AG04450 (cell line): ENCODE results near the gene PAPLN. TPM values are rescaled to one million over a fixed set of nuclear protein-coding genes. Genes with fewer than 3 reads are reported as not detected.
A peak's percentile ranks its signal among the peaks of the same experiment; 100 is the strongest.

Source experiments
- CTCF ChIA-PET: fragments of 300-600, 350-600 bp; formaldehyde crosslinking; extraction: SDS; loops from one replicate; lab custom pipeline; 2022; ENCODE audit warnings: antibody characterized with exemption, inconsistent platforms; lab: Charles Lee
- POLR2A ChIA-PET: fragments of 350-600 bp; formaldehyde crosslinking; extraction: SDS; loops from one replicate; lab custom pipeline; 2021; ENCODE audit warnings: antibody characterized with exemption, inconsistent platforms; lab: Yijun Ruan, JAX
- DNase-seq: peaks from one replicate; pipeline ENCODE4 v3.0.0-alpha.2; 2011; ENCODE audit warnings: low read depth, low spot score
- H3K27ac ChIP-seq: one replicate; pipeline ENCODE4 v1.5.1; 2012; ENCODE audit warnings: low read depth, low read length, control low read depth
- H3K27me3 ChIP-seq: one replicate; pipeline ENCODE4 v1.6.0; 2012; ENCODE audit warnings: low read length; ENCODE audit not compliant: control insufficient read depth, insufficient read depth
- H3K4me3 ChIP-seq: 2 replicates; pipeline ENCODE4 v1.5.1; 2011; ENCODE audit warnings: mild to moderate bottlenecking, low read depth, low read length, control low read depth
- H3K9me3 ChIP-seq: 2 replicates; pipeline ENCODE4 v1.5.1; 2012; ENCODE audit warnings: low read length; ENCODE audit not compliant: control insufficient read depth, insufficient read depth
- polyA plus RNA-seq: library from polyadenylated mRNA; depleted of rRNA; stranded (reverse); fragments of >200 nt; gene quantifications from 2 replicates; pipeline ENCODE4 v1.2.3, GENCODE V29; 2011
- TF ChIP-seq, protein P1 (sequence below): IDR thresholded peaks from 2 replicates; pipeline ENCODE4 v1.5.1; 2011; ENCODE audit warnings: low read depth, low read length, control low read depth, inconsistent platforms

The PAPLN gene
- polyA plus RNA-seq, 1 experiment: 3.1 TPM

GRCh38 chr14:73280903-73281302 is 43.6 kb downstream of the PAPLN start:
- H3K27ac ChIP-seq: no peak overlapping the region
- H3K4me3 ChIP-seq: no peak overlapping the region
- H3K9me3 ChIP-seq: no peaks in the 10 kb centered on the region
- no peaks in the 10 kb centered on the region for H3K27me3 ChIP-seq
- TF ChIP-seq, protein P1, sequence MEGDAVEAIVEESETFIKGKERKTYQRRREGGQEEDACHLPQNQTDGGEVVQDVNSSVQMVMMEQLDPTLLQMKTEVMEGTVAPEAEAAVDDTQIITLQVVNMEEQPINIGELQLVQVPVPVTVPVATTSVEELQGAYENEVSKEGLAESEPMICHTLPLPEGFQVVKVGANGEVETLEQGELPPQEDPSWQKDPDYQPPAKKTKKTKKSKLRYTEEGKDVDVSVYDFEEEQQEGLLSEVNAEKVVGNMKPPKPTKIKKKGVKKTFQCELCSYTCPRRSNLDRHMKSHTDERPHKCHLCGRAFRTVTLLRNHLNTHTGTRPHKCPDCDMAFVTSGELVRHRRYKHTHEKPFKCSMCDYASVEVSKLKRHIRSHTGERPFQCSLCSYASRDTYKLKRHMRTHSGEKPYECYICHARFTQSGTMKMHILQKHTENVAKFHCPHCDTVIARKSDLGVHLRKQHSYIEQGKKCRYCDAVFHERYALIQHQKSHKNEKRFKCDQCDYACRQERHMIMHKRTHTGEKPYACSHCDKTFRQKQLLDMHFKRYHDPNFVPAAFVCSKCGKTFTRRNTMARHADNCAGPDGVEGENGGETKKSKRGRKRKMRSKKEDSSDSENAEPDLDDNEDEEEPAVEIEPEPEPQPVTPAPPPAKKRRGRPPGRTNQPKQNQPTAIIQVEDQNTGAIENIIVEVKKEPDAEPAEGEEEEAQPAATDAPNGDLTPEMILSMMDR: 0 out of 2 replicates have a peak, but pooled peaks have one; percentile 14
- POLR2A ChIA-PET: no interaction called here
- CTCF ChIA-PET: interaction anchor here (0.7 kb wide), 2 partner anchors 64 to 104 kb away, joined by 3 to 4 read pairs; no protein-coding TSS in a partner anchor
- DNase-seq: no peak

DNA sequence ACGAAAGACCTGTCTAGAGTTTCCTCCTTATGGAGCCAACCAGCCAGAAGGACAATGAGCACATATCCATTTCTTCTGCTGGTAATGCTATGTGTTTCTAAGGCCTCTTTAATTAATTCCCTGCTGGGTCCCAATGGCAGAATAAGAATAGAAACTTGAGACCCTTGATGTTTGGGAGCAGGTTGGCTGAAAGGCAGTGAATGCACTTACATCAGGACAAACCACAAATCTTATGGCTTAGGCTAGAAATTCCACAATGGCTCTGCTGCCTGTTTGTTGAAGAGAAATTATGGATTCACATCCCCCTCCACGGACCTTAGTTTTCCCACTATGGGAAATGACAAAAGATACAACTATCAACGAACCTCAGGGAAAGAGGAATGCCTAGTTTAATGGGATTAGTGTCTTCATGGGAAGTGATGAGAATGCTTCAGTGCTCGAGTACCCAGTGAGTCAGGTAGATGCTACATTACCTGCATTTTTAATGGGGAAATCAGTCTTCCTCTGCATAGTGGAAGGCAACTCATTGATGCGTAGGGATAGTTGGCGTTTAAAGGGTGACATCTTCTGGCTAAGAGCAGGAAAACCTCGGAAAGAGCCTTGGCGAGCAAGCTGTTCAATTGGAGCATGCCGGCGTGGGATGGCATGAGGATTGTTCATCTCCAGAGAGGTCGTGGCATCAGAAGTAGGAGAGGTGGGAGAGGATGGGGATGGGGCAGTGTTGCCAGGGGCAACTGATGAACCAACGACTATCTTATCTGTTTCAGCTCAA is 46.5 kb downstream of the PAPLN start:
- no peak for DNase-seq
- ChIA-PET POLR2A (interaction anchor here (0.6 kb wide), 1 partner anchor 37 kb away, joined by 3 read pairs; no protein-coding TSS in a partner anchor), CTCF (interaction anchor here (1.1 to 4.5 kb wide), 4 partner anchors 11 to 188 kb away, joined by 3 to 23 read pairs (median 10); no protein-coding TSS in a partner anchor)
- TF ChIP-seq, protein P1: peak; percentile 35; the same call in 1 of the 2 replicates
- no peaks in the 10 kb centered on the region for H3K9me3 ChIP-seq
- H3K4me3 ChIP-seq: no peak overlapping the region
- H3K27me3 ChIP-seq: no peaks in the 10 kb centered on the region
- H3K27ac ChIP-seq: no peak overlapping the region

DNA sequence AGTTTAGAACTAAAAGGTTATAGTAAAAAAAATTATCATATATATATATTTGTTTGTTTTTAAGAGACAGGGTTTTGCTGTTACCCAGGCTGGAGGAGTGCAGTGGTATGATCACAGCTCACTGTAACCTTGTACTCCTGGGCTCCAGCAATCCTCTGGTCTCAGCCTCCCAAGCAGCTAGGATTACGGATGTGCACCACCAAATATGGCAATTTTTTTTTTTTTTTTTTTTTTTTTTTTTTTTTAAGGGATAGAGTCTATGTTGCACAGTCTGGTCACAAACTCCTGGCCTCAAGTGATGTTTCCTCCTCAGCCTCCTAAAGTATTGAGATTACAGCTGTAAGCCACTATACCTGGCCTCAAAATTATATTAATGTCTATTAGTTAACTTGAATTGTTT is 48.7 kb downstream of the PAPLN start:
- CTCF ChIA-PET: interaction anchor here (0.6 to 4.5 kb wide), 4 partner anchors 9 to 1328 kb away, joined by 3 to 23 read pairs (median 6); no protein-coding TSS in a partner anchor
- H3K27ac ChIP-seq: no peak overlapping the region
- no peak overlapping the region for H3K4me3 ChIP-seq
- POLR2A ChIA-PET: no interaction called here
- TF ChIP-seq, protein P1: no peak
- DNase-seq: no peak
- H3K27me3 ChIP-seq: no peaks in the 10 kb centered on the region
- no peaks in the 10 kb centered on the region for H3K9me3 ChIP-seq

- TF ChIP-seq, protein P1: no peak
- ChIA-PET POLR2A (no interaction called here), CTCF (interaction anchor here (0.5 to 1.0 kb wide), 4 partner anchors 9 to 1327 kb away, joined by 3 to 9 read pairs (median 4); no protein-coding TSS in a partner anchor)
- Histone ChIP-seq H3K27me3 (no peaks in the 10 kb centered on the region), H3K9me3 (no peaks in the 10 kb centered on the region), H3K4me3 (no peak overlapping the region), H3K27ac (no peak overlapping the region)
- no peak for DNase-seq
Observed at GRCh38 chr14:73286598-73286997, 49.3 kb downstream of the PAPLN start.

GRCh38 chr14:73287071-73287470 is 49.8 kb downstream of the PAPLN start:
- POLR2A ChIA-PET: no interaction called here
- H3K27me3 ChIP-seq: no peaks in the 10 kb centered on the region
- CTCF ChIA-PET: interaction anchor here (0.5 to 1.2 kb wide), 4 partner anchors 8 to 114 kb away, joined by 3 to 4 read pairs (median 3); no protein-coding TSS in a partner anchor
- TF ChIP-seq, protein P1: no peak
- no peak overlapping the region for H3K4me3 ChIP-seq
- no peak overlapping the region for H3K27ac ChIP-seq
- no peaks in the 10 kb centered on the region for H3K9me3 ChIP-seq
- DNase-seq: no peak
